ENCODE data around the gene MEP1B. TPM values are rescaled to one million over a fixed set of nuclear protein-coding genes. Genes with fewer than 3 reads are reported as not detected.
"Not testable (repeated sequence)": the region's sequence is repeated elsewhere in the genome, so short reads cannot be mapped to it uniquely, and the experiment has no call there.

The MEP1B gene
- total and polyA plus RNA-seq, 2 donors: 0.11 to 0.19 TPM

DNA sequence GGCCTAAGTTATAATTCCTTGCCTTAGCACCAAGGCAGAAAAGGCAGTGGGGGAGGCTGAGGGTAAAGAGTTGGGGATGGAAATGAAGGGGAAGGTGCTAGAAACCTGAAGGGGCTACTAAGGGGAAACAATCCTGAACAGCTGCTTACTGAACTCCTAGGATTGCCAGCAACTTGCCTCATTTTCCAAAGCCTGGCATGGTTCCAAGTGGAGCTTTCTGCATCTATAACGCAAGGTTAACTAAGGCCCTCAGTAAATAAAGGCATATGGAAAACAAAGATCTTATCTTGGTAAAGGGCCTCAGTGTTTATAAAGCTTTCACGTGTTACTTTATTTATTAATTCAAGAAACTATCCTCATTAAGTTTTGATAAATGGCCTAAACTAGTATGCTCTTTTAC is 10.9 kb downstream of the MEP1B start:
- Histone ChIP-seq H3K27ac (ENCODE audit: low read depth in 1 of 2, low read length in 1 of 2) (no peak overlapping the region), H3K27me3 (ENCODE audit: control insufficient read depth in 2 of 2, insufficient read depth in 1 of 2, low read length in 1 of 2) (no peaks in the 10 kb centered on the region), H3K9me3 (ENCODE audit: control insufficient read depth in 2 of 2, insufficient read depth in 1 of 2, low read length in 1 of 2) (no peaks in the 10 kb centered on the region), H3K4me3 (ENCODE audit: low read length in 2 of 2) (no peak overlapping the region), H3K4me1 (ENCODE audit: control insufficient read depth in 2 of 2, insufficient read depth in 2 of 2, low read length in 2 of 2) (no peaks in the 10 kb centered on the region), H3K36me3 (ENCODE audit: control insufficient read depth in 2 of 2, insufficient read depth in 2 of 2, low read length in 1 of 2) (no peaks in the 10 kb centered on the region)
- 98% methylated on average over 2 of the region's 2 CpGs for WGBS
- DNase-seq (ENCODE audit: low read depth in 6 of 9, low spot score in 9 of 9): no peak

DNA sequence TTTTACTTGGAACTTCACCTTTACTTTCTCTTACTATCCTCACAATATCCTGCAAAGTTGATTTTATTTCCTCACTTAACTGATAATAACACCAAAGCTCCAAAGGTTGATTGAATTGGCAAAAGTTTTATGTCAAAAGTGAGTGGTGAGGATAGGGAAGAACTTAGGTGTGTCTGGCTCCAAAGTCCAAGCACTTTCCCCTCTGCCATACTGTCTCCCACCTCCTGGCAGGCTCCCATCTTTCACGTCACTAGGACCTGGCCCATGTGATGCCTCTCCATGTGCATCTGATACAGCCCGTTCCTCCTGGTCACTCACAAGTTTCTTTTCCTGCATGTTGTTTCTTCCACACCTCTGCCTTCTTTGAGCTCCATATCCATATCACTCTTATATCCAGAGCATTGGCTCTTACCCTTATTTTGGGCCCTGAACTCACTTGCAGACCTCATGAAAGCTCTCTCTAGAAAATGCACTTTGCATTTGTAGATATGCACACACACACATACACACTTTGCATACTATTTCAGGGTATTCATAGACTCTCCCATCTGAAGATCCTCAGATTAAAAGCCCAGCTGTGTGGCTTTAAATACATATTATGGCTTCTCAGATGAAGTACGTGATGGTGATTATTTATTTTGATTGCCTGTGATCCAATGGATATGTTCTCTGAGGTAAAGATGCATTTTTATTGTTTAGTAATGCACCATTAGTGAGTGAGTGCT is 12.3 kb downstream of the MEP1B start:
- Histone ChIP-seq H3K27me3 (ENCODE audit: control insufficient read depth in 2 of 2, insufficient read depth in 1 of 2, low read length in 1 of 2) (no peaks in the 10 kb centered on the region), H3K4me1 (ENCODE audit: control insufficient read depth in 2 of 2, insufficient read depth in 2 of 2, low read length in 2 of 2) (no peaks in the 10 kb centered on the region), H3K36me3 (ENCODE audit: control insufficient read depth in 2 of 2, insufficient read depth in 2 of 2, low read length in 1 of 2) (no peaks in the 10 kb centered on the region), H3K4me3 (ENCODE audit: low read length in 2 of 2) (no peak overlapping the region), H3K9me3 (ENCODE audit: control insufficient read depth in 2 of 2, insufficient read depth in 1 of 2, low read length in 1 of 2) (no peaks in the 10 kb centered on the region), H3K27ac (ENCODE audit: low read depth in 1 of 2, low read length in 1 of 2) (no peak overlapping the region)
- DNase-seq (ENCODE audit: low read depth in 6 of 9, low spot score in 9 of 9): no peak
- 97% methylated on average over 3 of the region's 3 CpGs for WGBS

DNA sequence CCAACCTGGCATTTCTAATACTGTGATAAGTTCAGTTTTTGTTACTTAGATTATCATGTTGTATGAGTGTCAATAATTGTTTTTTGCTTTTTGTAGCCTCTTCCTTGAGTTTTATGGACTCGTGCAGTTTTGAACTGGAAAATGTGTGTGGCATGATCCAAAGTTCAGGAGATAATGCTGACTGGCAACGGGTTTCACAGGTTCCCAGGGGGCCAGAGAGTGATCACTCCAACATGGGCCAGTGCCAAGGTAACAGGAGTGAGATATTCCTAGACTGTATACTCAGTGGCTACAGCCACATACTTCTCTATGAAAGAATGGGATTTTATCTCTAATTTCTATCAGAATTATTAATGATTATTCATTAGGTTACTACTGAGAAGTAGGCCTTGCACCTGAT is 18.2 kb downstream of the MEP1B start:
- no peaks in the 10 kb centered on the region for H3K27me3 ChIP-seq (ENCODE audit: control insufficient read depth in 2 of 2, insufficient read depth in 1 of 2, low read length in 1 of 2)
- 86% methylated on average over 2 of the region's 2 CpGs for WGBS
- H3K4me1 ChIP-seq (ENCODE audit: control insufficient read depth in 2 of 2, insufficient read depth in 2 of 2, low read length in 2 of 2): no peaks in the 10 kb centered on the region
- no peak for DNase-seq (ENCODE audit: low read depth in 6 of 9, low spot score in 9 of 9)
- no peak overlapping the region for H3K27ac ChIP-seq (ENCODE audit: low read depth in 1 of 2, low read length in 1 of 2)
- no peak overlapping the region for H3K4me3 ChIP-seq (ENCODE audit: low read length in 2 of 2)
- H3K9me3 ChIP-seq (ENCODE audit: control insufficient read depth in 2 of 2, insufficient read depth in 1 of 2, low read length in 1 of 2): no peaks in the 10 kb centered on the region
- no peaks in the 10 kb centered on the region for H3K36me3 ChIP-seq (ENCODE audit: control insufficient read depth in 2 of 2, insufficient read depth in 2 of 2, low read length in 1 of 2)

DNA sequence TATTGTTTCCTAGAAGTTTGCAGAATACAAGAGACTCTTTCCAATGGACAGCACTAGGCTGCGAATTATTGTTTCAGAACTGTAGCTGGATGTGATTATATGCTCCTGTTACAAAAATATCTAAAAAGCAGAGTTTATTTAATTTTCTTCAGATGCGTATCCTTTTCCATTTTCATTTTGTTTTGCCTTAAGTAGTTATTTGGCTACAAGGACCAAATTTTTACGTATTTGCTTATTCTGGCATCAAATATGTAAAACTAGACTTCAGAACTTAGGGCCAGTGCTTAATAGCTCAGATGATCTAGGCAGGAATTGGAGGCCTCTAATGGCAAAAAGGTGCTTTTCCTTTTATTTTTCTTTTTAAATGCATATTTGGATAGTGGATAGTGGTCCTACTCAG is 18.7 kb downstream of the MEP1B start:
- H3K36me3 ChIP-seq (ENCODE audit: control insufficient read depth in 2 of 2, insufficient read depth in 2 of 2, low read length in 1 of 2): no peaks in the 10 kb centered on the region
- 94% methylated on average over 3 of the region's 3 CpGs for WGBS
- H3K27me3 ChIP-seq (ENCODE audit: control insufficient read depth in 2 of 2, insufficient read depth in 1 of 2, low read length in 1 of 2): no peaks in the 10 kb centered on the region
- no peaks in the 10 kb centered on the region for H3K9me3 ChIP-seq (ENCODE audit: control insufficient read depth in 2 of 2, insufficient read depth in 1 of 2, low read length in 1 of 2)
- no peak for DNase-seq (ENCODE audit: low read depth in 6 of 9, low spot score in 9 of 9)
- no peaks in the 10 kb centered on the region for H3K4me1 ChIP-seq (ENCODE audit: control insufficient read depth in 2 of 2, insufficient read depth in 2 of 2, low read length in 2 of 2)
- no peak overlapping the region for H3K4me3 ChIP-seq (ENCODE audit: low read length in 2 of 2)
- H3K27ac ChIP-seq (ENCODE audit: low read depth in 1 of 2, low read length in 1 of 2): no peak overlapping the region

DNA sequence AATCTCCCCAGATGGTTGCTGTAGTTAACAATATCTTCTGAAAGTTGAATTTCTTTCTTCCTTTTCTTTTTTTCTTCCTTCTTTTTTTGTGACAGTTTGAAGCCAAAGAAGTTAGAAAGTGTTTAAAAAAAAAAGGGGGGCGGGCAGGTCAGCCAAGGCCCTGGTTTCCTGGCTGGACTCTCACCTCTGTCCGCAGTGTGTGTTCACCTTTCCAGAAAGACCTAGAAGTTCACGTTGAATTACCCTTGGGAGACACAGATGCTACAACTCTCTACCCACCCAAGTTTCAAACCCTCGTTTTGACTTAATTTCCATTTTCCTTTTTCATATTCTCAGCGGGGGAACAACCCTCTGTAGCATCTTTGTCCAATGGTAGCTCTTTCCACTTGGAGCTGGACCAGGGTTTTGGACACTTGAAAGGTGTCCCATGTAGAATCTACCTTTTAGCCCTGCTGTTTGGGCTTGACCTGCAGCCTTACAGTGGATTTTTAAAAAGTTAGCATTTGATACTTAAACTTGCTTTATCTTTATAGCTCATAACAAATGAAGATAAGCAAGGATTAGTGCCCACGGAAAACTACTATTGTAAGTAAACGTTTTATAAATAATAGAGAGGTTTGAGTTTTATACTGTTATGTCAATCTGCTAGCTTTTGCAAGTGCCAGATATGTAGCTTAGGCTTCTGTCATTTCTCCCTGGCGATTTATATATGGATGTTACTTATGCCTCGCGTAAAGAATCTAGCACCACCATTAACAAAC is 20.0 kb downstream of the MEP1B start:
- no peaks in the 10 kb centered on the region for H3K9me3 ChIP-seq (ENCODE audit: control insufficient read depth in 2 of 2, insufficient read depth in 1 of 2, low read length in 1 of 2)
- no peaks in the 10 kb centered on the region for H3K27me3 ChIP-seq (ENCODE audit: control insufficient read depth in 2 of 2, insufficient read depth in 1 of 2, low read length in 1 of 2)
- no peaks in the 10 kb centered on the region for H3K4me1 ChIP-seq (ENCODE audit: control insufficient read depth in 2 of 2, insufficient read depth in 2 of 2, low read length in 2 of 2)
- H3K36me3 ChIP-seq (ENCODE audit: control insufficient read depth in 2 of 2, insufficient read depth in 2 of 2, low read length in 1 of 2): no peaks in the 10 kb centered on the region
- no peak for DNase-seq (ENCODE audit: low read depth in 6 of 9, low spot score in 9 of 9)
- H3K27ac ChIP-seq (ENCODE audit: low read depth in 1 of 2, low read length in 1 of 2): no peak overlapping the region
- H3K4me3 ChIP-seq (ENCODE audit: low read length in 2 of 2): no peak overlapping the region
- 98% methylated on average over 10 of the region's 10 CpGs for WGBS

DNA sequence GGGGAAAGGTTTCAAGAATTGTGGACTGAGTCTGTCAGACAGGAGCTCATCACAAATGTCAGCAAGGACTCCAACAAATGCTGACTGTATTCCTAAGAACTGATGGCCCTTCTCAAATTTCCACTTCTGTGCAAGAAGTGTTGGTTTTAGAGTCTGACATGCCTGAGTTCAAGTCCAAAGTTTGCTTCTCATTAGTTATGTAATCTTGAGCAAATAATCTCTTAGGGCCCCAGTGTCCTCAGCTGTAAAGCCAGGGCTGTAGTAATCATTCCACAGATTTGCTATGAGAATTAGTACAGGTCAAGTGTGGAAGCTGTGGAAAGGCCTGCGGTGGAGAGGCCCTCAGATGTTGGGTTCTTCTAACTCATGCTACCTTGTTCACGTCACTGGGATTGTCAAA is 23.9 kb downstream of the MEP1B start:
- Histone ChIP-seq H3K4me1 (ENCODE audit: control insufficient read depth in 2 of 2, insufficient read depth in 2 of 2, low read length in 2 of 2) (no peaks in the 10 kb centered on the region), H3K4me3 (ENCODE audit: low read length in 2 of 2) (no peak overlapping the region), H3K9me3 (ENCODE audit: control insufficient read depth in 2 of 2, insufficient read depth in 1 of 2, low read length in 1 of 2) (no peaks in the 10 kb centered on the region), H3K27ac (ENCODE audit: low read depth in 1 of 2, low read length in 1 of 2) (no peak overlapping the region), H3K27me3 (ENCODE audit: control insufficient read depth in 2 of 2, insufficient read depth in 1 of 2, low read length in 1 of 2) (no peaks in the 10 kb centered on the region), H3K36me3 (ENCODE audit: control insufficient read depth in 2 of 2, insufficient read depth in 2 of 2, low read length in 1 of 2) (no peaks in the 10 kb centered on the region)
- DNase-seq (ENCODE audit: low read depth in 6 of 9, low spot score in 9 of 9): no peak
- WGBS: 92% methylated on average over 2 of the region's 2 CpGs

DNA sequence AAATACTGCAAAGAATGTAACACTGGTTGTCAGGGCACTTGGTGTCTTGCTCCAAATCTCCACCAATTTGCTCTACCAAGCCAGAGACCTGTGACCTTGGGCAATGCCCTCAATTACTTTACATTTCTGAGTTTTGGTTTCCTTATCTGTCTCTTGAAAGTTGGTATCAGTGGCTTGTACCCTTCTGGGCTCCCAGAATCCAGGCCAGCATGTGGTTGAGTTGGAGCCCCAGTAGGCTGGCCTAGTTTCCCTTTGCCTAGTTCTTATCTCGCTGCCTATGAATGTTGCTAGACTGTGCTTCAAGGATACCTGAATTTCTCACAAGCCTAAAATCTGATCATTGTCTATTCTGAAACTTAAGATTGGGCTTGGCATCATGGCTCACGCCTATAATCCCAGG is 26.6 kb downstream of the MEP1B start:
- no peak for DNase-seq (ENCODE audit: low read depth in 6 of 9, low spot score in 9 of 9)
- Histone ChIP-seq H3K27ac (ENCODE audit: low read depth in 1 of 2, low read length in 1 of 2) (no peak overlapping the region), H3K4me3 (ENCODE audit: low read length in 2 of 2) (no peak overlapping the region), H3K9me3 (ENCODE audit: control insufficient read depth in 2 of 2, insufficient read depth in 1 of 2, low read length in 1 of 2) (no peaks in the 10 kb centered on the region), H3K36me3 (ENCODE audit: control insufficient read depth in 2 of 2, insufficient read depth in 2 of 2, low read length in 1 of 2) (no peaks in the 10 kb centered on the region), H3K4me1 (ENCODE audit: control insufficient read depth in 2 of 2, insufficient read depth in 2 of 2, low read length in 2 of 2) (no peaks in the 10 kb centered on the region), H3K27me3 (ENCODE audit: control insufficient read depth in 2 of 2, insufficient read depth in 1 of 2, low read length in 1 of 2) (no peaks in the 10 kb centered on the region)
- WGBS: 97% methylated on average over 2 of the region's 2 CpGs

DNA sequence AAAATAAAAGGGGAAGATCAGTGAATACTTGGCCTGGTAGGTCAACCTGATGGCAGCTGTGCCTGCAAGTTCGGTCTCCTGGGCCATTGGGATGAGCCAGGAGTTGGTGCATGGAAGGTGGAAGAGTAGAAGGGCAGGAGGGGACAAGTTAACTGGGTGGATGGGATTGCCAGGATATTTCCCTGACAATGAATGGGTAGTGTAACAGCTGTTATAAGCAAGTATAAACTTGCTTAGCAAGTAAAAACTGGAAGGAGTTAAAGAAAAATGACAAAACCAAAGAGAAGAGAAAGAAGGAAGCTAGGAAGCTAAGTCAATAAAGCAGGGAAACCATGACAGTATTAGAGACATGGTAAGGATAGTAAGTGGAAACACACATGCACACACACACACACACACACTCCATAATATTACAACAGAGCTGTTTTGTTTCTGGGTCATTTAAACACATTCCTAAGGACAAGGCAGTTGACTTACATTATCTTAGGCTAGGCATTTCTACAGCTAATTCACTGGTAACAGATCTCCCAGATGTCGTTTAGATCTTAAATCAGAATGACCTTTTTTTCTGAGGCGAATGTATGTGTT is 29.7 kb downstream of the MEP1B start:
- Histone ChIP-seq H3K27me3 (ENCODE audit: control insufficient read depth in 2 of 2, insufficient read depth in 1 of 2, low read length in 1 of 2) (no peaks in the 10 kb centered on the region), H3K36me3 (ENCODE audit: control insufficient read depth in 2 of 2, insufficient read depth in 2 of 2, low read length in 1 of 2) (no peaks in the 10 kb centered on the region), H3K4me1 (ENCODE audit: control insufficient read depth in 2 of 2, insufficient read depth in 2 of 2, low read length in 2 of 2) (no peaks in the 10 kb centered on the region), H3K4me3 (ENCODE audit: low read length in 2 of 2) (no peak overlapping the region), H3K9me3 (ENCODE audit: control insufficient read depth in 2 of 2, insufficient read depth in 1 of 2, low read length in 1 of 2) (no peaks in the 10 kb centered on the region), H3K27ac (ENCODE audit: low read depth in 1 of 2, low read length in 1 of 2) (no peak overlapping the region)
- 92% methylated on average over 3 of the region's 3 CpGs for WGBS
- DNase-seq (ENCODE audit: low read depth in 6 of 9, low spot score in 9 of 9): no peak

DNA sequence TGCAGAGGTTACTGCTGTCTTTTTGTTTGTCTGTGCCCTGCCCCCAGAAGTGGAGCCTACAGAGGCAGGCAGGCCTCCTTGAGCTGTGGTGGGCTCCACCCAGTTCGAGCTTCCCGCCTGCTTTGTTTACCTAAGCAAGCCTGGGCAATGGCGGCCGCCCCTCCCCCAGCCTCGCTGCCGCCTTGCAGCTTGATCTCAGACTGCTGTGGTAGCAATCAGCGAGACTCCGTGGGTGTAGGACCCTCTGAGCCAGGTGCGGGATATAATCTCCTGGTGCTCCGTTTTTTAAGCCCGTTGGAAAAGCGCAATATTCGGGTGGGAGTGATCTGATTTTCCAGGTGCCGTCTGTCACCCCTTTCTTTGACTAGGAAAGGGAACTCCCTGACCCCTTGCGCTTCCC is 43.5 kb downstream of the MEP1B start:
- H3K27me3 ChIP-seq (ENCODE audit: control insufficient read depth in 2 of 2, insufficient read depth in 1 of 2, low read length in 1 of 2); H3K4me1 ChIP-seq (ENCODE audit: control insufficient read depth in 2 of 2, insufficient read depth in 2 of 2, low read length in 2 of 2); H3K4me3 ChIP-seq (ENCODE audit: low read length in 2 of 2); H3K9me3 ChIP-seq (ENCODE audit: control insufficient read depth in 2 of 2, insufficient read depth in 1 of 2, low read length in 1 of 2); H3K27ac ChIP-seq (ENCODE audit: low read depth in 1 of 2, low read length in 1 of 2); H3K36me3 ChIP-seq (ENCODE audit: control insufficient read depth in 2 of 2, insufficient read depth in 2 of 2, low read length in 1 of 2); DNase-seq (ENCODE audit: low read depth in 6 of 9, low spot score in 9 of 9): not testable (repeated sequence)
- 98% methylated on average over 15 of the region's 15 CpGs for WGBS

Data from thymus (tissue), 11 donors.